H1 (cell line): ENCODE results near the gene ACVR1. TPM values are rescaled to one million over a fixed set of nuclear protein-coding genes. Genes with fewer than 3 reads are reported as not detected.

Source experiments
- CTCF ChIA-PET: fragments of 300-600 bp; sonication (Branson Sonifier 250); formaldehyde crosslinking; loops from one replicate; lab custom pipeline; 2021; ENCODE audit not compliant: partially characterized antibody; lab: Charles Lee
- POLR2A ChIA-PET: fragments of 300-600 bp; sonication (Branson Sonifier 250); formaldehyde crosslinking; loops from one replicate; lab custom pipeline; 2021; ENCODE audit warnings: inconsistent platforms; ENCODE audit not compliant: partially characterized antibody; lab: Charles Lee
- DNase-seq, 2 experiments: peaks; one replicate each; pipeline versions ENCODE4 v3.0.0 to v3.0.0-alpha.2; 2010 to 2022; ENCODE audit warnings: low spot score in 2 of 2, low read depth in 1 of 2, mixed read lengths in 1 of 2
- FAIRE-seq: peaks from 2 replicates; lab custom pipeline; 2011; peaks lifted over from hg19 to GRCh38; lab: Jason Lieb, UNC
- H2AFZ ChIP-seq: 2 replicates; pipeline ENCODE4 v1.8.1; 2012; ENCODE audit warnings: low read length, inconsistent platforms
- H2AK5ac ChIP-seq: 2 replicates; pipeline ENCODE4 v1.6.1; 2013; ENCODE audit warnings: low read depth, low read length
- H2BK120ac ChIP-seq: replicated peaks from 2 replicates; pipeline ENCODE3; 2013; ENCODE audit warnings: low read depth, low read length, inconsistent platforms
- H2BK12ac ChIP-seq: 2 replicates; pipeline ENCODE4 v1.6.1; 2013; ENCODE audit warnings: low read depth, low read length
- H2BK15ac ChIP-seq: 2 replicates; pipeline ENCODE4 v1.6.1; 2013; ENCODE audit warnings: low read length
- H2BK20ac ChIP-seq: 2 replicates; pipeline ENCODE4 v1.6.1; 2013; ENCODE audit warnings: low read length
- H2BK5ac ChIP-seq: 2 replicates; pipeline ENCODE4 v1.6.1; 2013; ENCODE audit warnings: low read depth, low read length
- H3K14ac ChIP-seq: 2 replicates; pipeline ENCODE4 v1.6.1; 2013; ENCODE audit warnings: inconsistent platforms; ENCODE audit not compliant: insufficient read length
- H3K18ac ChIP-seq: 2 replicates; pipeline ENCODE4 v1.6.1; 2013; ENCODE audit warnings: low read length; ENCODE audit errors: extremely low read depth
- H3K23ac ChIP-seq: 2 replicates; pipeline ENCODE4 v1.6.1; 2013; ENCODE audit warnings: inconsistent platforms; ENCODE audit not compliant: insufficient read length
- H3K23me2 ChIP-seq: 2 replicates; pipeline ENCODE4 v1.6.1; 2013; ENCODE audit warnings: low read depth, low read length
- H3K27ac ChIP-seq: 2 replicates; pipeline ENCODE4 v1.6.1; 2011; ENCODE audit warnings: low read depth, low read length, inconsistent platforms
- H3K27me3 ChIP-seq, 4 experiments: replicated peaks in 1 of 4; 1 replicate in 1 of 4; 2 replicates in 3 of 4; pipeline versions ENCODE4 v1.6.1 to v1.8.1; 2011 to 2013; ENCODE audit warnings: low read length in 3 of 4, mild to moderate bottlenecking in 3 of 4, inconsistent platforms in 2 of 4, mixed read lengths in 2 of 4, moderate library complexity in 1 of 4; ENCODE audit not compliant: control insufficient read depth in 3 of 4, insufficient read depth in 3 of 4; ENCODE audit errors: extremely low read depth in 1 of 4
- H3K36me3 ChIP-seq, 4 experiments: 2 replicates each; pipeline versions ENCODE4 v1.6.1 to v1.8.1; 2011 to 2013; ENCODE audit warnings: mild to moderate bottlenecking in 4 of 4, low read length in 3 of 4, moderate library complexity in 2 of 4, control low read depth in 1 of 4, inconsistent platforms in 1 of 4; ENCODE audit not compliant: insufficient read depth in 4 of 4, control insufficient read depth in 2 of 4
- H3K4ac ChIP-seq: replicated peaks from 2 replicates; pipeline ENCODE3; 2013; ENCODE audit warnings: low read length, low read depth, mixed read lengths, inconsistent platforms; ENCODE audit not compliant: insufficient read length
- H3K4me1 ChIP-seq, 4 experiments: replicated peaks in 1 of 4; 1 replicate in 1 of 4; 2 replicates in 3 of 4; pipeline versions ENCODE4 v1.6.1 to v1.8.1; 2011 to 2013; ENCODE audit warnings: low read length in 3 of 4, inconsistent platforms in 2 of 4, mixed read lengths in 1 of 4; ENCODE audit not compliant: insufficient read depth in 4 of 4, control insufficient read depth in 3 of 4
- H3K4me2 ChIP-seq, 2 experiments: 2 replicates each; pipeline versions ENCODE4 v1.6.1 to v1.8.1; 2011 to 2013; ENCODE audit warnings: low read depth in 2 of 2, low read length in 2 of 2, control low read depth in 1 of 2, inconsistent platforms in 1 of 2, mild to moderate bottlenecking in 1 of 2; ENCODE audit not compliant: insufficient read depth in 1 of 2
- H3K4me3 ChIP-seq, 4 experiments: fragments of 200-600, 300-600 bp in 1 of 4; sonication (generic), shearing (Covaris generic), sonication (Bioruptor Twin) in 1 of 4; 2 replicates each; pipeline versions ENCODE4 v1.5.1 to v1.8.1; 2011 to 2016; ENCODE audit warnings: low read length in 4 of 4, low read depth in 3 of 4, control low read depth in 2 of 4, inconsistent platforms in 2 of 4, mild to moderate bottlenecking in 2 of 4, mixed read lengths in 1 of 4, moderate library complexity in 1 of 4; ENCODE audit not compliant: insufficient read depth in 2 of 4; ENCODE audit errors: extremely low read depth in 1 of 4
- H3K56ac ChIP-seq: replicated peaks from 2 replicates; pipeline ENCODE3; 2013; ENCODE audit warnings: low read depth, mild to moderate bottlenecking, mixed read lengths, low read length, inconsistent platforms; ENCODE audit not compliant: insufficient read length
- H3K79me1 ChIP-seq: 2 replicates; pipeline ENCODE4 v1.6.1; 2013; ENCODE audit warnings: low read depth, low read length, control low read depth
- H3K79me2 ChIP-seq, 2 experiments: 2 replicates each; pipeline versions ENCODE4 v1.6.1 to v1.8.1; 2012 to 2013; ENCODE audit warnings: low read length in 2 of 2, mild to moderate bottlenecking in 2 of 2, inconsistent platforms in 1 of 2; ENCODE audit not compliant: insufficient read depth in 2 of 2, control insufficient read depth in 1 of 2
- H3K9ac ChIP-seq, 4 experiments: replicated peaks in 1 of 4; 1 replicate in 1 of 4; 2 replicates in 3 of 4; pipeline versions ENCODE4 v1.6.1 to v1.8.1; 2011 to 2013; ENCODE audit warnings: low read depth in 3 of 4, low read length in 3 of 4, control low read depth in 2 of 4, mild to moderate bottlenecking in 2 of 4, moderate library complexity in 2 of 4, inconsistent platforms in 1 of 4; ENCODE audit errors: extremely low read depth in 1 of 4
- H3K9me3 ChIP-seq, 2 experiments: 2 replicates each; pipeline versions ENCODE4 v1.6.1 to v1.8.1; 2012 to 2013; ENCODE audit warnings: mild to moderate bottlenecking in 2 of 2, moderate library complexity in 2 of 2, control low read depth in 1 of 2, inconsistent platforms in 1 of 2, low read depth in 1 of 2, low read length in 1 of 2, mixed read lengths in 1 of 2; ENCODE audit not compliant: insufficient read depth in 2 of 2
- H4K20me1 ChIP-seq, 2 experiments: replicated peaks in 1 of 2; 2 replicates each; pipeline versions ENCODE3 to v1.8.1; 2011 to 2013; ENCODE audit warnings: inconsistent platforms in 2 of 2, low read length in 2 of 2, mild to moderate bottlenecking in 1 of 2; ENCODE audit not compliant: insufficient read depth in 2 of 2, control insufficient read depth in 1 of 2
- H4K5ac ChIP-seq: 2 replicates; pipeline ENCODE4 v1.6.1; 2013; ENCODE audit warnings: low read length, low read depth, mixed read lengths, inconsistent platforms; ENCODE audit not compliant: insufficient read length
- H4K8ac ChIP-seq: 2 replicates; pipeline ENCODE4 v1.8.0; 2013; ENCODE audit warnings: mild to moderate bottlenecking, moderate library complexity, low read length, inconsistent platforms; ENCODE audit not compliant: insufficient read depth; ENCODE audit errors: extremely low read depth
- H4K91ac ChIP-seq: replicated peaks from 2 replicates; pipeline ENCODE3; 2013; ENCODE audit warnings: low read length, mixed read lengths, inconsistent platforms; ENCODE audit not compliant: insufficient read length
- BRCA1 ChIP-seq: IDR thresholded peaks from 2 replicates; pipeline ENCODE4 v1.6.1; 2012; ENCODE audit warnings: low read depth, low read length, improper control_type of control experiment
- CBX8 ChIP-seq: fragments of 300-800, 300-1000 bp; sonication (generic); IDR thresholded peaks from 2 replicates; pipeline ENCODE4 v1.7.1; 2016; ENCODE audit warnings: low read depth, low read length, borderline replicate concordance
- GTF2F1 ChIP-seq: IDR thresholded peaks from 2 replicates; pipeline ENCODE4 v1.6.1; 2012; ENCODE audit warnings: low read depth, low read length, improper control_type of control experiment, borderline replicate concordance
- HDAC6 ChIP-seq: IDR thresholded peaks from one replicate; pipeline ENCODE4 v1.7.1; 2012; ENCODE audit warnings: low read depth, mild to moderate bottlenecking, inconsistent platforms, low read length, moderate library complexity
- TEAD4 ChIP-seq: IDR thresholded peaks from 2 replicates; pipeline ENCODE4 v1.6.1; 2012; ENCODE audit warnings: low read depth, low read length, inconsistent platforms, mixed read lengths
- YY1 ChIP-seq: IDR thresholded peaks from 2 replicates; pipeline ENCODE4 v1.6.1; 2011; ENCODE audit warnings: low read depth, mild to moderate bottlenecking, low read length
- ZNF274 ChIP-seq: IDR thresholded peaks from 2 replicates; pipeline ENCODE4 v1.7.0; 2012; ENCODE audit warnings: low read length, borderline replicate concordance; ENCODE audit errors: extremely low read depth
- WGBS, 2 experiments: shearing (Covaris generic) in 1 of 2; methylation state at CpG; one replicate each; pipeline versions ENCODE4 v1.1.6 to v1.1.7; 2013 to 2015; ENCODE audit warnings: low lambda C conversion rate in 2 of 2, mixed read lengths in 2 of 2, inconsistent platforms in 1 of 2, low coverage in 1 of 2, missing lambda C conversion rate in 1 of 2; ENCODE audit not compliant: insufficient replicate concordance in 2 of 2, insufficient coverage in 1 of 2, insufficient read length in 1 of 2; ENCODE audit errors: extremely low coverage in 1 of 2, missing lambda C conversion rate in 1 of 2; 5-methylcytosine and 5-hydroxymethylcytosine counted together
- polyA plus RNA-seq, 7 experiments: library from polyadenylated mRNA; depleted of rRNA in 3 of 7; stranded (reverse) in 5 of 7; unstranded in 2 of 7; fragments of >200 nt in 5 of 7; fragments of 200-250 nt in 2 of 7; gene quantifications; 1 replicate in 5 of 7; 2 replicates in 1 of 7; 4 replicates in 1 of 7; pipeline versions ENCODE4 v1.2.1 to v1.2.3, GENCODE V29; 2011 to 2013; ENCODE audit warnings: missing spikeins in 2 of 7, mixed read lengths in 2 of 7
- total RNA-seq: library from RNA; stranded (reverse); fragmentation: NEBNext Ultra II Directional; extraction: Animal tissue kit (Norgen Biotek cat#: 25700); gene quantifications from 2 replicates; pipeline ENCODE4 v1.2.1, GENCODE V29; 2021

ACVR1 gene
- total and polyA plus RNA-seq, 2 of the 8 experiments (the other 6 are each of a cell fraction or from before 2014, with no cell fraction given) = 8.5 to 17.7 TPM

- H4K20me1 ChIP-seq = no peaks in the 10 kb centered on the region
- H3K79me1 ChIP-seq = no peaks in the 10 kb centered on the region
- H2BK5ac ChIP-seq = no peak overlapping the region
- H3K4me1 ChIP-seq = no peaks in the 10 kb centered on the region
- peaks cover 9 to 13% of the 10 kb centered on the region in 2 experiments; a peak in 3 of 4 replicates for H3K9me3 ChIP-seq
- H4K5ac ChIP-seq = no peak overlapping the region
- DNase-seq (no peak), FAIRE-seq (no peak)
- no peaks in the 10 kb centered on the region; a peak in 2 of 8 replicates for H3K36me3 ChIP-seq
- no peak overlapping the region for H4K91ac ChIP-seq
- H3K9ac ChIP-seq = no peak overlapping the region
- no peak overlapping the region for H3K23ac ChIP-seq
- no peak overlapping the region for H2AFZ ChIP-seq
- no peak overlapping the region for H4K8ac ChIP-seq
- POLR2A ChIA-PET = no interaction called here
- no peak overlapping the region for H3K18ac ChIP-seq
- no peak overlapping the region for H3K4me2 ChIP-seq
- no peaks in the 10 kb centered on the region for H3K23me2 ChIP-seq
- TF ChIP-seq HDAC6 (no peak), GTF2F1 (no peak), TEAD4 (no peak), ZNF274 (no peak), CBX8 (no peak), BRCA1 (no peak), YY1 (no peak)
- H3K14ac ChIP-seq = no peak overlapping the region
- H3K27ac ChIP-seq = no peak overlapping the region
- no peak overlapping the region for H3K4ac ChIP-seq
- CTCF ChIA-PET = no interaction called here
- H2BK15ac ChIP-seq = no peak overlapping the region
- H3K27me3 ChIP-seq = peaks cover 0 to 1% (median 0%) of the 10 kb centered on the region in 4 experiments; a peak in 1 of 7 replicates
- no peak overlapping the region for H2BK12ac ChIP-seq
- H3K4me3 ChIP-seq = no peak overlapping the region
- H3K56ac ChIP-seq = no peak overlapping the region
- H2BK120ac ChIP-seq = no peak overlapping the region
- H2BK20ac ChIP-seq = no peak overlapping the region
- 85% methylated on average over 3 of the region's 3 CpGs; no CpG with 5 or more reads in 1 of the 2 experiments for WGBS, 2 experiments
- H2AK5ac ChIP-seq = no peak overlapping the region
- no peaks in the 10 kb centered on the region for H3K79me2 ChIP-seq
Observed at GRCh38 chr2:157722580-157723234, 153.4 kb downstream of the ACVR1 start.
